Osteocyte (in vitro differentiated cells): Measurements from ENCODE around the gene TDRD7. TPM values are rescaled to one million over a fixed set of nuclear protein-coding genes. Genes with fewer than 3 reads are reported as not detected.

ENCODE experiments used
- DNase-seq: peaks from one replicate; pipeline ENCODE4 v3.0.0; 2021; ENCODE audit warnings: mixed read lengths; ENCODE audit not compliant: unreplicated experiment; ENCODE audit errors: extremely low spot score
- H3K27ac Mint-ChIP-seq: one replicate; pipeline ENCODE4 v1.8.0; 2021; ENCODE audit warnings: mild to moderate bottlenecking, mixed read lengths; ENCODE audit not compliant: unreplicated experiment
- H3K27me3 Mint-ChIP-seq: one replicate; pipeline ENCODE4 v1.8.0; 2021; ENCODE audit warnings: mixed read lengths; ENCODE audit not compliant: unreplicated experiment
- H3K36me3 Mint-ChIP-seq: one replicate; pipeline ENCODE4 v1.8.0; 2021; ENCODE audit warnings: mixed read lengths; ENCODE audit not compliant: unreplicated experiment
- H3K4me1 Mint-ChIP-seq: one replicate; pipeline ENCODE4 v1.8.0; 2021; ENCODE audit warnings: mixed read lengths; ENCODE audit not compliant: unreplicated experiment
- H3K4me3 Mint-ChIP-seq: one replicate; pipeline ENCODE4 v1.8.0; 2021; ENCODE audit warnings: mild to moderate bottlenecking, moderate library complexity, mixed read lengths; ENCODE audit not compliant: unreplicated experiment
- H3K9me3 Mint-ChIP-seq: one replicate; pipeline ENCODE4 v1.8.0; 2021; ENCODE audit warnings: mixed read lengths; ENCODE audit not compliant: unreplicated experiment
- CTCF ChIP-seq: fragments of 200-600 bp; sonication (generic); IDR thresholded peaks from 2 replicates; pipeline ENCODE4 v1.5.0; 2021; ENCODE audit warnings: antibody characterized with exemption, mild to moderate bottlenecking, moderate library complexity
- total RNA-seq: library from RNA; stranded (reverse); gene quantifications from 2 replicates; pipeline ENCODE4 v1.2.1, GENCODE V29; 2021

TDRD7 gene
- total RNA-seq, 1 donor from 2014 or later: 8.6 TPM

- DNase-seq: no peak
- H3K4me3 Mint-ChIP-seq: no peak overlapping the region
Measured at GRCh38 chr9:97529363-97530076, 117.6 kb downstream of the TDRD7 start.

GRCh38 chr9:97531888-97532376 is 120.0 kb downstream of the TDRD7 start:
- Mint-ChIP-seq H3K4me1 (no peaks in the 10 kb centered on the region), H3K27ac (no peak overlapping the region)

More at GRCh38 chr9:97529363-97530076, 117.6 kb downstream of the TDRD7 start:
- Mint-ChIP-seq H3K27me3 (peaks cover 29% of the 10 kb centered on the region), H3K4me1 (no peaks in the 10 kb centered on the region), H3K27ac (no peak overlapping the region), H3K9me3 (peaks cover 3% of the 10 kb centered on the region), H3K36me3 (no peaks in the 10 kb centered on the region)
- no peak for TF ChIP-seq CTCF

GRCh38 chr9:97534185-97534584 is 122.3 kb downstream of the TDRD7 start:
- Mint-ChIP-seq H3K4me1 (no peaks in the 10 kb centered on the region), H3K9me3 (peaks cover 3% of the 10 kb centered on the region), H3K36me3 (no peaks in the 10 kb centered on the region), H3K27me3 (peaks cover 25% of the 10 kb centered on the region), H3K27ac (no peak overlapping the region), H3K4me3 (no peak overlapping the region)
- TF ChIP-seq CTCF: no peak
- DNase-seq: no peak

More at GRCh38 chr9:97531888-97532376, 120.0 kb downstream of the TDRD7 start:
- no peak for DNase-seq
- peaks cover 3% of the 10 kb centered on the region for H3K9me3 Mint-ChIP-seq
- no peak overlapping the region for H3K4me3 Mint-ChIP-seq
- H3K36me3 Mint-ChIP-seq: no peaks in the 10 kb centered on the region
- H3K27me3 Mint-ChIP-seq: peaks cover 28% of the 10 kb centered on the region
- no peak for TF ChIP-seq CTCF

GRCh38 chr9:97534961-97535594 is 123.2 kb downstream of the TDRD7 start:
- no peak overlapping the region for H3K27ac Mint-ChIP-seq
- H3K4me3 Mint-ChIP-seq: no peak overlapping the region
- no peaks in the 10 kb centered on the region for H3K36me3 Mint-ChIP-seq
- no peak for TF ChIP-seq CTCF
- no peaks in the 10 kb centered on the region for H3K4me1 Mint-ChIP-seq
- no peak for DNase-seq
- H3K27me3 Mint-ChIP-seq: peaks cover 20% of the 10 kb centered on the region
- peaks cover 3% of the 10 kb centered on the region for H3K9me3 Mint-ChIP-seq

GRCh38 chr9:97535771-97536170 is 123.9 kb downstream of the TDRD7 start:
- no peaks in the 10 kb centered on the region for H3K36me3 Mint-ChIP-seq
- H3K27me3 Mint-ChIP-seq: peaks cover 19% of the 10 kb centered on the region
- no peak for DNase-seq
- TF ChIP-seq CTCF: no peak
- H3K4me1 Mint-ChIP-seq: no peaks in the 10 kb centered on the region
- no peak overlapping the region for H3K4me3 Mint-ChIP-seq
- H3K27ac Mint-ChIP-seq: no peak overlapping the region
- H3K9me3 Mint-ChIP-seq: peaks cover 3% of the 10 kb centered on the region
